KOPT-K1 (cell line): ENCODE measurements around the gene TXN2.
A peak's percentile ranks its signal among the peaks of the same experiment; 100 is the strongest.

ENCODE experiments used
- H3K27ac ChIP-seq: fragments of 200-600 bp; sonication (generic); 2 replicates; pipeline ENCODE4 v1.5.1; 2016; ENCODE audit warnings: antibody characterized with exemption, mild to moderate bottlenecking, low read depth, low read length; ENCODE audit not compliant: poor library complexity, severe bottlenecking
- H3K36me3 ChIP-seq: fragments of 200-600 bp; sonication (generic); 2 replicates; pipeline ENCODE4 v1.5.1; 2017; ENCODE audit warnings: antibody characterized with exemption, mild to moderate bottlenecking, low read length, moderate library complexity; ENCODE audit not compliant: insufficient read depth
- H3K9me3 ChIP-seq: fragments of 200-600 bp; sonication (generic); 2 replicates; pipeline ENCODE4 v1.5.1; 2017; ENCODE audit warnings: antibody characterized with exemption, low read length, mild to moderate bottlenecking; ENCODE audit not compliant: insufficient read depth, poor library complexity, severe bottlenecking

The TXN2 gene

DNA sequence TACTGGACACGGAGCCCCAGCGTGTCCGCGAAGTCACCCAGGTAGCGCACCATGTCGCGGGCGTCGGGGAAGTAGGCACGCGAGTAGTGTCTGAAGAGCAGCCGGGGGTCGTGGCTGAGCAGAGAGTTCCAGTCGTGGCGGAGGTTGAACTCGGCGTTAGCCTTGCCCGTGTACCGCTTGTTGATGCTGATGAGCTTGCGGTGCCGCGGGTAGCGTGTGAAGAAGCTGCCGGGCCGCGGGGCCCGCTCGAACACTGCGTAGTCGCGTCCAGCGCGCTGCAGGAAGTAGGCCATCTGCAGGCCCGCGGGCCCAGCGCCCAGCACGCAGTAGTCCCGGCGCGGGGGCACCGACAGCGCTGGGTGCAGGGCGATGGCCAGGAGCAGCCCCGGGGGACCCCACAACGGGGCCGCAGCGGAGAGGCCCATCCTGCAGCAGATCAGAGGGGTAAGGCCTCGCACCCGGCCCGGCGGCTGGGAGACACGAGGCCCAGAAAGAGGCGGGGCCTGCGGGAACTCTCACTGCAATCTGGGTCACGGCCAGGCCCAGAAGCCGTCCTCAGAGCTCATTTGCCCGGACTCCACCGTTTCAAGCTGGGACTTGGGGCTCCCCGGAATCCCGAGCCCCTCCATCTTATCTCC lies 24.7 kb upstream of the TXN2 start:
- Histone ChIP-seq H3K9me3 (no peaks in the 10 kb centered on the region), H3K36me3 (peaks cover 58% of the 10 kb centered on the region), H3K27ac (peak overlapping the region; percentile 82)

DNA sequence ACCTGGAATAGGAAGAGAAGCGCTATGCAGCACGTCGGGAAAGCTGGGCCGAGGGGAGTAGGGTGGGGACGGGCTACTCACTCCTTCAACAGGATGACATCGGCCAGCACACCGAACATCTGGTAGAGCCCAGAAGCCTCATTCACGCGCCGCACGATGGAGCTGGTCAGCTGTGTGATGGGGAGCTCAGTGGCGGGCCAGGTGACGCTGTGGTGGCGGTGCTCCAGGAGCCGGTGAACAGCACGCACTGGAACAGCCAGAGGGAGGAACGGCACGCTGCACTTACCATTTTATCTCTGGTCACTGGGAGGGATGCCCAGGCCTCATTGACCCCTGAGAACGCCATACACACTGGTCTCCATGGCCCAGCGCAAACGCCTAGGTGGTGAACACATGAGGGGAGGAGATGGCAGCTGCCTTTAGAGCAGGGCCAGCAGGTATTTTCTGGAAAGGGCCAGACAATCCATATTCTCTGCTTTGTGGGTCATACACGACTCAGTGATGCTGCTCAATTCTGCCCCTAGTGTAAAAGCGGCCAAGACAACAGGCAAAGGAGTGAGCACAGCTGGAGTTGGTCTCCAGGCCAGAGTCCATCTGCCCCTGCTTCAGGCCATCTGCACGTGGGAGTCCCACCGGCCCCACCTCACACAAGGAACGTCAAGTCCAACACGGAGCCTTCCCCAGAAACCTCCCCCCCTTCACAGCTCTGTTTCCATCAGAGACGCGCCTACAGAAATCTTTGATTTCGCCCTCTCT lies 16.6 kb upstream of the TXN2 start:
- H3K27ac ChIP-seq: no peak overlapping the region
- H3K9me3 ChIP-seq: no peaks in the 10 kb centered on the region
- peaks cover 99% of the 10 kb centered on the region for H3K36me3 ChIP-seq

DNA sequence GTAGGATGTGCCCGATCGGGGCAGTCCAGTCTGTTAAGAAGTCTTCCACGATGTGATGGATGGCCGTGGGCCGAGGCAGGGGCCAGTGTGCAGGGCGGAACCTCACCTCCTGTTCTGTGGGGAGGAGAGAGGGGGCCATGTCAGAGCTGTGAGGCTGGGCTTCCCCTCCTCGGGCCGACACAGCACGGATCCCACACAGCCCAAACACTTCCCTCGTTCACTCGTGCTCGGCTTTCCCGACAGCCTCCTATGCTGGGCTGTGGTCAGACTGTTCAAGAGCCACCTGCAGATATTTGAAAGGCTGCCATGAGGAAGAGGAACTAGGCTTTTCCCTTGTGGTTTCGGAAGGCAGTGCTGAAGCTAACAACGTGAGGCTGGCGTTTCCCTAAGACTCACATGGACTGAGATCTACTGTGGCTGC lies 12.3 kb upstream of the TXN2 start:
- H3K9me3 ChIP-seq: no peaks in the 10 kb centered on the region
- peaks cover 100% of the 10 kb centered on the region for H3K36me3 ChIP-seq
- no peak overlapping the region for H3K27ac ChIP-seq

DNA sequence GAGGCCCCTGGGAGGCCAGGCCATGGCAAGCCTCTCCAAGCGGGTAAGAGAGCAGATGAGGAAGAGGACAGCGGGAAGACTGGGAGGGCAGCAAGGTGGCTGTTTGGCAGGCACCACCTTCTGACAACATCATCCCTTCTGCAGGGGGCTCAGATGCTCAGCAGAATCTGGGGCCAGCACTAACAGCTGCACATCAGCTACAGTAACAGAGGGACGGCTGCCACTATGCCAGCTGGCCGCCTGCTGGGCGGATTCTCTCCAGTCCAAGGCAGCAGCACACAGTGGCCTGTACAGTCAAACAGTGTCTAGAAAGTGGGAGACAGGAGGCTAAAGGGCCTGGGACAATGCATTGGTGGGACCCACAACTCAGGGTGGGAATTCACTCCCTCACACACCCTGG lies 10.7 kb upstream of the TXN2 start:
- H3K36me3 ChIP-seq: peaks cover 98% of the 10 kb centered on the region
- no peak overlapping the region for H3K27ac ChIP-seq
- H3K9me3 ChIP-seq: no peaks in the 10 kb centered on the region

DNA sequence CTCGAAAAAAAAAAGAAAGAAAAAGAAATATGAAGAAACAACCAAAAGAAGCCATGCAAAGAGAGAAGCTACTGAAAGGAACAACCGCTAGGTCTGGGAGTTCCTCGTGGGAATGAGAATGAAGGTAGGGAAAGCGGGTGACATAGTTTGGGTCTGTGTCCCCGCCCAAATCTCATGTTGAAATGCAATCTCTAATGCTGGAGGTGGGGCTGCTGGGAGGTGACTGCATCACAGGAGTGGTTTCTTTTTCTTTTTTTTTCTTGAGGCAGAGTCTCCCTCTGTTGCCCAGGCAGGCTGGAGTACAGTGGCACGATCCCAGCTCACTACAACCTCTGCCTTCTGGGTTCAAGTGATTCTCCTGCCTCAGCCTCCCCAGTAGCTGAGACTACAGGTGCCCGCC lies 9.7 kb upstream of the TXN2 start:
- Histone ChIP-seq H3K9me3 (no peaks in the 10 kb centered on the region), H3K36me3 (peaks cover 98% of the 10 kb centered on the region), H3K27ac (no peak overlapping the region)

DNA sequence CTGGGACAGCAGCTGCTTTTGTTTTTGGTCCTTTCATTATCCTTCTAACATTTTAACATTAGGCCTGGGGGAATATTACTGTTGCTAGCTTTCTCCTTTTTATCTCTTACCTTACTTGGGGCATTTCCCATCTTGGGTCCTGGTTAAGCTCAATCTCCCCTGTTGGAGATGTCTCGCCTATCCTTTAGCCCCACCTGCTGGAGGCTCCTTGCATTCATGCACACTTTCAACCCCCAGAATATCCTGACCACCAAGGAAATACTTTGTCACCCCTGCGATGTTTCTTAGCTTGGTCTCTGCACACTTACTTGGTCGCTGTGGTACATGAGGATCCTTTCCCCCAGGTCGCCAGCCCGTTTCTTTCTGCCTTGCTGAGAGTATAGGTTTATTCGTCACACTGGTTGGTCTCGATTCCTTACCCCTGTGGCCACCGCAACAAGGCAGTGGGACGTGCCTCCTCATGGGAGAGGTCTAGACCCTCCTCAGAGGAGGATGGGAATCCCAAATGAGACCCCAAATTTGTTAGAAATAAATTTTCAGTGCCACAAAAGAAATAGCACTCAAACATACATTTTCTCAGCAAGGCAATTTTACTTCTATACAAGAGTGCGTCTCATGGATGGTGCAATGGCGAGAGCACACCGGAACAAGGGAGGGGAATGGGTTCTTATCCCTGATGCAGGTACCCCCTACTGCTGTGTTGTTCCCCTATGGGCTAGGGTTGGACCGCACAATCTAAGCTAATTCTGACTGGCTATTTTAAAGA lies 5.4 kb upstream of the TXN2 start:
- H3K27ac ChIP-seq: no peak overlapping the region
- H3K36me3 ChIP-seq: peaks cover 59% of the 10 kb centered on the region

DNA sequence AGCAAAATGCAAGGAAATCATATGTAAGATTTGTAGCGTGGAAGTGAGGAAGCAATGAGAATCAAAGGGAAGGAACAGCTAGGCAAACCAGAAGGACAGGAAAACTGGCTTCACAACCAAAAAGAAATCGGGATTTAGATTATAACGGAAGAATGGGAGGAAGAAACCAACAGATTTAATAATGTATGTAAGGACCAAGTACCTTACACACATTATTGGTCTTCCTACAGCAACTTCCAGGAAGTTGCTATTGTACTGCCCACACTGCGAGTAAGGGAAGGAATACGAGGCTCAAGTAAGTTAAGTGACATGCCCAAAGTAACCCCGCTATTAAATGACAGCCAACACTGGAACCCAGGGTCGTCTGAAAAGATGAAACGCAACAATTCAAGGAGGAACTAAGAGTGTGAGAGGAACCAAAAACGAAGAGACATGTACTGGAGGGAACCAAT lies 473 bp downstream of the TXN2 start:
- peaks cover 45% of the 10 kb centered on the region for H3K36me3 ChIP-seq
- no peaks in the 10 kb centered on the region for H3K9me3 ChIP-seq
- peak overlapping the region; percentile 80 for H3K27ac ChIP-seq

More for the DNA sequence above, 5.4 kb upstream of the TXN2 start:
- no peaks in the 10 kb centered on the region for H3K9me3 ChIP-seq

DNA sequence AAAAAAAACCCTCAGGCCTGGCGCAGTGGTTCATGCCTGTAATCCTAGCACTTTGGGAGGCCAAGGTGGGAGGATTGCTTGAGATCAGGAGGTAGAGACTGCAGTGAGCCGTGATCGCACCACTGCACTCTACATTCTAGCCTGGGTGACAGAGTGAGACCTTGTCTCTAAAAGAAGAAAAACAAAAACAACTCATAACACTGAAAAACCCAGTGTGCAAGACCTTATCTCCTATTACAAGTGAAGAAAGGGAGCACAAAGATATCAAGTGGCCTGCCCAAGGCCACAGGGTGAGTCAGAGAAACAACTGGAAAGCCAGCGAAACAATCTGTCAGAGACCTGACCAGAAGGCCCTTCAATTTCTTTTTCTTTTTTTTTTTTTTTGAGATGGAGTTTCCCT lies 2.5 kb downstream of the TXN2 start:
- peaks cover 63% of the 10 kb centered on the region for H3K36me3 ChIP-seq
- H3K9me3 ChIP-seq: no peaks in the 10 kb centered on the region
- no peak overlapping the region for H3K27ac ChIP-seq

DNA sequence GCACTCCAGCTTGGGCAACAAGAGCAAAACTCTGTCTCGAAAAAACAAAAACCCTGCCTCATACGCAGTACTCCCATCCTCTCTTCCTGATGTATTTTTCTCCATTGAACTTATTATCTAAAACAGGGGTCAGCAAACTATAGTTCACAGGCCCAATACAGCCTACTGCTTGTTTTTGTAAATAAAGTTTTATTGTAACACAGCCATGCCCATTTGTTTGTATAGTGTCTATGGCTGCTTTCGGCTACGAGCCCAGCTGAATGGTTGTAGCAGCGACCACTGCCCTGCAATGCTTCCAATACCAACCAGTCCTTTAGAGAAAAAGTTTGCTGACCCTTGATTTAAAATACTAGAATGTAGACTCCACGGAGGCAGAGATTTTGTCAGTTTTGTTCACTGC lies 6.1 kb downstream of the TXN2 start:
- H3K27ac ChIP-seq: no peak overlapping the region
- no peaks in the 10 kb centered on the region for H3K9me3 ChIP-seq
- peaks cover 94% of the 10 kb centered on the region for H3K36me3 ChIP-seq

DNA sequence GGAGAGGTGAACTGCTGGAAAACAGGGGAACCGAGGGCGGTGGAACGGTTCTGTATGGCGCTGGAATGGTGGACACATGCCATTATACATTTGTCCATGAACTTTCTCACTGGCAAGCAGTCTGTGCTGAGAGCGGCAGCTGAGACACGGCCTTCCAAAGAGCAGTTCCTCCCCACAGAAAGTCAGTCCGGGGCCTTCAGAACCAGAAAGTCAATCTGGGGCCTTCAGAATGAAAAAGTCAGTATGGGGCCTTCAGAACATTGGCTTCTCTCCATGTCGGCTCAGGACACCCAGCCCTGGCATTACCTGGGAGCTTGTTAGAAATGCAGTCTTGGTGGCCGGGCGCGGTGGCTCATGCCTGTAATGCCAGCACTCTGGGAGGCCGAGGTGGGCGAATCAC lies 8.8 kb downstream of the TXN2 start:
- Histone ChIP-seq H3K27ac (no peak overlapping the region), H3K9me3 (no peaks in the 10 kb centered on the region), H3K36me3 (peaks cover 83% of the 10 kb centered on the region)

DNA sequence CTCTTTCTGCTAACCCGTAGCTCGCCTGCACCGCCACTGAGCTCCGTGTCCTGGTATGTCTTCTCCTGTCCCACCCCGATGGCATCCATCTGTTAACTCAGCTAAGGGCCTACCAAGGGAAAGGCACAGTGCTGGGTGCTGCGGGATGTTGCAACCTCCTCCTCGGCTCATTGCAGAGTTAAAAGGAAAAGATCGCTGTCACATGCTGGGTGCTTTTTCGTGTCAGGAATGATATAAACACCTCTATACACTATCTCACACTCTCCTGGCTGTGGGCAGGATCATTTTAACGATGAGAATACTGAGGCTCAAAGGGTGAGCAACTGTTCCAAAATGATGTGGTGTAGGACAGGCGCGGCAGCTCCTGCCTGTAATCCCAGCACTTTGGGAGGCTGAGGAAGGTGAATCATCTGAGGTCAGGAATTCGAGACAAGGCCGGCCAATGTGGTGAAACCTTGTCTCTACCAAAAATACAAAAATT lies 10.1 kb downstream of the TXN2 start:
- Histone ChIP-seq H3K27ac (no peak overlapping the region), H3K36me3 (peaks cover 83% of the 10 kb centered on the region), H3K9me3 (no peaks in the 10 kb centered on the region)

DNA sequence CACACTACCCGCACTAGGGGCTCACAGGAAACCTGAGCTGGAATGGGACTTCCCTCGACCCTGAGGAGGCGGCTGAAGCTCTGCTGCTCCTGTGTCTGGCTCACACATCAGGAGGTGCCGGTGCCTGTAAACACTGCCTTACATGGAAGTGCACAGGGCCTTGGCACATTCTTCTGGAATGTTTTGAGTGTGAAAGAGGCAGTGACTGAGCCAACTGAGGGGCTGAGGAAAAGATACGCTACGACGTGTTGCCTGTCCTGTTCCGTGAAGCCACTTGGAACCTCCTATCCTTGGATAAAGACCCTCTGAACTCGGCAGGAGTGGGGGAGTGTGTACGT lies 10.5 kb downstream of the TXN2 start:
- Histone ChIP-seq H3K27ac (no peak overlapping the region), H3K9me3 (no peaks in the 10 kb centered on the region), H3K36me3 (peaks cover 81% of the 10 kb centered on the region)

DNA sequence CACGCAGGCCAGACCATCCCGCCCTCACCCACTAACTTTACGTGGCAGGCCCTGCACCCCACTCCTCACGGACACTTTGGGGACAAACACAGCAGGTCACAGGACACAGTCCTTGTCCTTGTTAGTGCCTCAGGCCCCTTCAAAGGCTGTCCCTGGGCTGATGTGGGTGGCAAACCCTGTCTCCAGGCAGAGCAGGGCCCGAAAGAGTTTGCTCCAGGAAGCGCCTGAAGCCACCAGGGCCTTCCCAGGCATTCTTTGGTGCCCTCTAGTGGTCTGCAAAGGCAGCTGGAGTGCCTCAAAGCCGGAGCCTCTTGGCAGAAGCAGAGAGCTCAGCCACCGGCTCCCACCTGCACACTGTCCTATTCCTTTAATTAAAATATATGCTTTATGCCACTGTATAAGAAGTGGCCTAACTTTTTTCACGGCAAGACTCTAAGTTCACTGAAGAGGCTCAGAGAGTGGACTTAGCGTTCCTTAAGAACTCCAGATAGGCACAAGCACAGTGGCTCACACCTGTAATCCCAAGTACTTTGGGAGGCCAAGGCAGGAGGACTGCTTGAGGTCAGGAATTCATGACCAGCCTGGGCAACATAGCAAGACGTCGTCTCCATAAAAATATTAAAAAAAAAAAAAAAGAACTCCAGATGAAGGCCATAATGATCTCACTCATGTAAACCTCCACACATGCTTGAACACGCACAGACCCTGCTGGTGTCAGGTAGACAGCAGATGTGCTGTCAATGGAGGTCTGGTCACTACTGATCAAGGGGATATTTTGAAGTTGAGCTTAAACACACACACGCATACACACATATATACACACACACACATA lies 11.1 kb downstream of the TXN2 start:
- Histone ChIP-seq H3K36me3 (peaks cover 80% of the 10 kb centered on the region), H3K9me3 (no peaks in the 10 kb centered on the region), H3K27ac (peak overlapping the region; percentile 44)

DNA sequence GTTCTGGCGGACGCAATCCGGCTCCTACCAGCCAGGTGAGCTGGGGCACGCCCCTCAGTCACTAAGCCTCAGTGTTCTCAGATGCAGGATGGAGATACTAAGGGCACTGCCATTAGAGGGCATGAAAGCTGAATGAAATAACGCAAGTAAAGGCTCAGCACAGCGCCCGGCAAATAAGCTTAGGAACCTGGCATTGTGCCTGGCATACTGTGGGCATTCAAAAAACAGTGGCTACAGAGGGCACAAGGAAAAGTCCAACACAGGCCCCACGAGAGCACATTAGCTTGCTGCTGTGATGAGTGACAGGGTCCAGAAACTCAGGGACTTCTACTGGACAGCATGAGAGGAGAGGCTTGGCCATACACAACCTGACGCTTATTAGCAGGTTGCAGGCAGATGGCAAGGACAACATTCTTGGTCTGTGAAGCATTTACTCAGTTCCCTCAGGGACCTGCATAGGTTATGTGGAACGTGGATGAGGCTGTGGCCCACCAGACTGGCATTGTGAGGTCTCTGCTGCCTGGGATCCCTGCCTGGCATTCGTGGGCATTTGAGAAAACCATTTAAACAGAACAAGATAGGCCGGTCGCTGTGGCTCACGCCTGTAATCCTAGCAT lies 12.2 kb downstream of the TXN2 start:
- Histone ChIP-seq H3K36me3 (peaks cover 68% of the 10 kb centered on the region), H3K9me3 (no peaks in the 10 kb centered on the region), H3K27ac (no peak overlapping the region)
